GM12891 (cell line): ENCODE data around the gene GPR137C.

Experiments used
- POLR2A ChIP-seq: IDR thresholded peaks from 2 replicates; pipeline ENCODE4 v1.6.1; 2011; ENCODE audit warnings: low read depth, low read length, control low read depth
- POLR2AphosphoS5 ChIP-seq: IDR thresholded peaks from 2 replicates; pipeline ENCODE4 v1.6.1; 2011; ENCODE audit warnings: low read depth, low read length, control low read depth
- TAF1 ChIP-seq: IDR thresholded peaks from 2 replicates; pipeline ENCODE4 v1.6.1; 2011; ENCODE audit warnings: low read depth, low read length, control low read depth

- TF ChIP-seq POLR2A (no peak), POLR2AphosphoS5 (no peak), TAF1 (no peak)
Observed at GRCh38 chr14:52553002-52553670, 500 bp downstream of the GPR137C start.
